ENCODE data around the gene CNPY3. TPM values are rescaled to one million over a fixed set of nuclear protein-coding genes. Genes with fewer than 3 reads are reported as not detected.

The CNPY3 gene
- total RNA-seq, 1 donor from 2014 or later: 36.8 TPM

- no peaks in the 10 kb centered on the region for H3K36me3 Mint-ChIP-seq (ENCODE audit: unreplicated experiment)
- H3K9me3 Mint-ChIP-seq (ENCODE audit: unreplicated experiment): peaks cover 11% of the 10 kb centered on the region
- H3K4me1 Mint-ChIP-seq (ENCODE audit: low read depth, unreplicated experiment): peaks cover 13% of the 10 kb centered on the region
- no peak overlapping the region for H3K27ac Mint-ChIP-seq (ENCODE audit: unreplicated experiment)
- H3K27me3 Mint-ChIP-seq (ENCODE audit: unreplicated experiment): peaks cover 3% of the 10 kb centered on the region
- DNase-seq: no peak
- no peak for TF ChIP-seq CTCF (IDR thresholded peaks at IDR 0.05; ENCODE audit: partially characterized antibody, unreplicated experiment)
- H3K4me3 Mint-ChIP-seq (ENCODE audit: unreplicated experiment): no peak overlapping the region
These were observed 58.5 kb downstream of the CNPY3 start for GRCh38 chr6:42987533-42988451.

GRCh38 chr6:42988486-42989020, 59.3 kb downstream of the CNPY3 start:
- no peak for TF ChIP-seq CTCF (IDR thresholded peaks at IDR 0.05; ENCODE audit: partially characterized antibody, unreplicated experiment)
- peaks cover 3% of the 10 kb centered on the region for H3K27me3 Mint-ChIP-seq (ENCODE audit: unreplicated experiment)
- H3K36me3 Mint-ChIP-seq (ENCODE audit: unreplicated experiment): no peaks in the 10 kb centered on the region
- no peak overlapping the region for H3K4me3 Mint-ChIP-seq (ENCODE audit: unreplicated experiment)
- DNase-seq: no peak
- H3K27ac Mint-ChIP-seq (ENCODE audit: unreplicated experiment): no peak overlapping the region
- H3K9me3 Mint-ChIP-seq (ENCODE audit: unreplicated experiment): peaks cover 13% of the 10 kb centered on the region
- peaks cover 13% of the 10 kb centered on the region for H3K4me1 Mint-ChIP-seq (ENCODE audit: low read depth, unreplicated experiment)

Other genes starting within 250 kb of the CNPY3 start
- gene PRPH2, start 206.9 kb upstream of the CNPY3 start, total RNA-seq (ENCODE audit: unreplicated experiment): not detected
- gene TBCC, start 183.4 kb upstream of the CNPY3 start, total RNA-seq (ENCODE audit: unreplicated experiment): 35.2 TPM
- gene BICRAL, start 147.4 kb upstream of the CNPY3 start, total RNA-seq (ENCODE audit: unreplicated experiment): 11.0 TPM
- 80.2 TPM for gene RPL7L1, start 49.9 kb upstream of the CNPY3 start, total RNA-seq (ENCODE audit: unreplicated experiment)
- not detected for gene PTCRA, start 13.4 kb upstream of the CNPY3 start, total RNA-seq (ENCODE audit: unreplicated experiment)
- gene GNMT, start 31.3 kb downstream of the CNPY3 start, total RNA-seq (ENCODE audit: unreplicated experiment): 0.54 TPM
- gene PEX6, start 49.7 kb downstream of the CNPY3 start, total RNA-seq (ENCODE audit: unreplicated experiment): 13.8 TPM
- gene PPP2R5D, start 55.1 kb downstream of the CNPY3 start, total RNA-seq (ENCODE audit: unreplicated experiment): 59.1 TPM
- 42.7 TPM for gene MEA1, start 84.5 kb downstream of the CNPY3 start, total RNA-seq (ENCODE audit: unreplicated experiment)
- 119 TPM for gene KLHDC3, start 84.8 kb downstream of the CNPY3 start, total RNA-seq (ENCODE audit: unreplicated experiment)
- 109 TPM for gene RRP36, start 92.1 kb downstream of the CNPY3 start, total RNA-seq (ENCODE audit: unreplicated experiment)
- 43.3 TPM for gene CUL7, start 124.4 kb downstream of the CNPY3 start, total RNA-seq (ENCODE audit: unreplicated experiment)
- 50.5 TPM for gene MRPL2, start 130.0 kb downstream of the CNPY3 start, total RNA-seq (ENCODE audit: unreplicated experiment)
- 62.3 TPM for gene KLC4, start 130.2 kb downstream of the CNPY3 start, total RNA-seq (ENCODE audit: unreplicated experiment)
- gene PTK7, start 146.8 kb downstream of the CNPY3 start, total RNA-seq (ENCODE audit: unreplicated experiment): 166 TPM
- 20.7 TPM for gene SRF, start 241.8 kb downstream of the CNPY3 start, total RNA-seq (ENCODE audit: unreplicated experiment)